ENCODE measurements around the gene PEX19.

The PEX19 gene

GRCh38 chr1:160267284-160267991 is 17.5 kb downstream of the PEX19 start:
- no peak for TF ChIP-seq CTCF (IDR thresholded peaks at IDR 0.05)

- no peak for TF ChIP-seq CTCF (IDR thresholded peaks at IDR 0.05)
Measured at GRCh38 chr1:160264795-160265307, 20.1 kb downstream of the PEX19 start.

GRCh38 chr1:160261893-160262794 is 22.8 kb downstream of the PEX19 start, which contains the start of gene DCAF8:
Gene DCAF8, minus strand, starts transcription at chr1:160262549. Its CDS starts 18,541 bp downstream, at chr1:160244008.
- no peak for TF ChIP-seq CTCF (IDR thresholded peaks at IDR 0.05)

GRCh38 chr1:160261556-160261892 is 23.4 kb downstream of the PEX19 start:
- TF ChIP-seq CTCF (IDR thresholded peaks at IDR 0.05) = no peak

GRCh38 chr1:160260406-160261382 is 24.2 kb downstream of the PEX19 start:
- no peak for TF ChIP-seq CTCF (IDR thresholded peaks at IDR 0.05)

GRCh38 chr1:160258177-160258798 is 26.6 kb downstream of the PEX19 start:
- no peak for TF ChIP-seq CTCF (IDR thresholded peaks at IDR 0.05)
